CD4-positive, alpha-beta T cell treated with Interferon gamma for 1 hour (primary cell): Measurements from ENCODE around the gene THSD4.

Source experiments
- DNase-seq: peaks from one replicate; pipeline ENCODE4 v3.0.0-alpha.2; 2020

THSD4 gene

DNA sequence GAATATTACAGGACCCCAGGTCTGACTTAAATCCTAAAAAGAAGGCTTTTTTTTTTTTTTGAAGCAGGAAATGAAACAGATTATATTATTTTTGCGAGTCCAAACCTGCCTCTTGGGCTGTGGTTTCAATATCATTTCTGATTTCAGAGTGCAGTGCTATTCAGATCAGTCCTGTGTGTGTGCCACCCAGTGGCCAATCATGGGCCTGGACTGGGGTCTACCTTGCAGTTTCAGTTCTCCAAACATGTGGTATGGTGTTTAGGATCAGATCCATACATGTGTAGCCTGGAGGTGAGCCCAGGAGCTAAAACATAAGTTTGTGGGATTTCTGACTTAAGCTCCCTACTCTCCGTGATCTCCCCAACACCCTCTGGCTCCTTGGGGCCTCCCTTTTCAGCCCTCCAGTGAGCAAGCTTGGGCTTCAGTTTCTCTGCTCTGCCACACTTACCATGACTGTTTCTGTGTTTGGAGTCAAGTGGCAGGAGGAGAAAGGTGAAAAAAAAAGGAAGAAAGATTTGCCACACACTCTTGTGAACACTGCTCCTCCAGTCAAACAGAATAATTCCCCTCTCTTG lies 12.1 kb upstream of the THSD4 start:
- no peak for DNase-seq

DNA sequence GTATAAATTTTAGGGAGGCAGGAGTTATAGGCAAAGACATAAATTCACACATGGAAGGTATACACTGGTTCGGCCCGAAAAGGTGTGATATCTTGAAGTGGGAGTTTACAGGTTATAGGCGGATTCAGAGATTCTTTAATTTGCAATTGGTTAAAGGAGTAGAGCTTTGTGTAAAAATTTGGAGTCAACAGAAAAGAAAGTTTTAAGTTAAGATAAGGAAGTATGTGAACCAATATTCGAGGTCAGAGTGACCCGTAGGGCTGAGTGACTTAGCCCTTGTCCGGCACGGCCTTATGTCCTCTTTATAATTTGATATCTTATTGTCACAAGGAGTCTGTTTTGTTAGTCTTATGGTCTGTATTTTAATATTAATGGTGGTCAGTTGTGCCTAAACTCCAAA lies 10.6 kb upstream of the THSD4 start:
- DNase-seq = no peak

DNA sequence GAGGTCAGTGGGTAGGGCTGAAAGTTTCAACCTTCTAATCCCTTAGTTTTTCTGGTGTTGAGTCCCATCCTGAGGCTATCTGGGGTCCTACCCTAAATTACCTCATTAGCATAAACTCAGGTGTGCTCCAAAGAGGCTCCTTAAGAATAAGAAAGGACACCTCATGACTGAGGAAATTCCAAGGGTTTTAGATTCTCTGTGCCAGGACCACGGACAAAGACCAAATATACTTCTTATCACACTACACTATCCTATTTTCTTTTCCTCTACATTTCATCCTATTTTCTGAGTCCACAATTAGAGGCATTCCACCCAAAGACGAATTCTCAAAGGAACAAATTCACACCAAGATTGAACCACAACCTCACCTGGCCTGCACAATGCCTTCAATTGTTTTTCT lies 9.8 kb upstream of the THSD4 start:
- DNase-seq = no peak

DNA sequence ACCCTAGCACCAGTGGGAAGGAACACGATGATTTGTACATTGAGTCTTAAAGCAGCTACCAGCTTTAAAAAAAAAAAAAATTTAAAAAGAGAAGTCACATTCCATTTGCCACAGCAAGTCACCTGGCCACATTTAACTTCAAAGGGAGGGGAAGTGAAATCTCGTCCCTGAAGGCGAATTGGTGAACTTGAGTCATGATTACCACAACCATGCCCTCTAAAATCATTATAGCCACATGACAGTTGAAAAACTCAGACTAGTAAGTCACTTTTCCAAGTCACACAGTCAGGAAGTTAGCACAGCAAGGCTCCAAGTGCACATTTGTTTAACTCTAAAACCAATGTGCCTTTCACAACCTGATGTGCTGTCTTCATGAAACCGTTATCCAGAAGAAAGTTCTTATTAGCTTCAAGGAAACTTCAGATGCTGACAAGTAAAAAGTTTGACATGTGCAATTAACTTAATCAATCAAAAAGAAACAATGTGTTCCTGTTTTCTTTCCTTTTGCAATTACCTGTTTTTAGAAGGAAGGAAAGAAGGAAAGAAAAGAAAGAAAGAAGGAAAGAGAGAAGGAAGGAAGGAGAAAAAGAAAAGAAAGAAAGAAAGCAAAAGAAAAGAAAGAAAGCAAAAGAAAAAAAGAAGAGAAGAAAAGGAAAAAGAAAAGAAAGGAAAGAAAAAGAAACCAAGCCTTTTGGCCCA lies 8.3 kb upstream of the THSD4 start:
- DNase-seq = no peak

DNA sequence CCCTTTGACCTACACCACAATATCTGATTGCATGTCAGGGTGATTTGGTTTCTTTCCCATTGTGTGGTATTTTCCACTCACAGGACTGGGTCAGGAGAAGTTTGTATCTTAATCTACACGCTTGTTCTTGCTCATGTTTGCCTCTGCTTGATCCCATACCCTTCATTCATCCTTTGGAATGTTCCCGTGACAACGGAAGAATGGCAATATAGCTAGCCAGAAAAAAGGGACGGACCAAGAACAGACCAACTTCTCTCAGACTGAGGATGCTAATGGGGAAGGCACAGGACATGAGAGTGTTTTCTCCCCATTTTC lies 7.8 kb upstream of the THSD4 start:
- DNase-seq = no peak

DNA sequence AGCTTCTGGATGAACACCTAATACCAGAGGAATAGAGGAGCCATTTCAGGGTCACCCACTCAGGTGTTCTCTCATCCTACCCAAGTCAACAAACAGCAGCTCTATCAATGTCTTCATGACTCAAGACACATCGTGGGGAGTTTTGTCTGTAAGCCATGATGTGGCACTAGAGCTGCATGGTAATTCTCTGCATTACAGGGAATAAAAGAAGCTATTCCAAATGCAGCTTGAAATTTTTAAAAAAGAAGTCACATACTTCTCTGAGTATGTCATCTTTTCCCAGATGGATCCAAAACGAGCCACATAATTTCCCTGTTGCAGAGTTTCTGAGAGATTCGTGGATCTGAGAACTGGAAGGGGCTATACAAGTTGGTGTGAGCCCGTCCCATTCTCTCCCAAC lies 6.1 kb upstream of the THSD4 start:
- DNase-seq = no peak

DNA sequence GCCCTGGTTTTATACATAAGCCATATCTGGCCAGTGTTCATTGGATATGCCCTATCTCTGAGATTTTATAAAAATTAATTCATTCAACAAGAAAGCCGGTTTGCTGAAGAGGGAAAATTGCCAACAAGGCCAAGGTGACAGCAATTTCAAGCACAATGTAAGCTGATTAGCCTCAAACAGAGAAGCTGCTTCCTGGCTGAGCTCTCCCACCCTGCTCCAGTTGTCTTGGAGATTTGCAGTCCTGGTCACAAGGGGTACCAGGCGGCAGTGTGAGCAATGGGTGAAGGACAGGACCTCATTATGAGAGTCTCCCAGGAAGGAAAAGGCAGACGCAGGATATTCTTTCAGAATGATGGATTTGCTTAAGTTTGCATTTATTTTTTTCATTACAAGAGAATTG lies 5.4 kb upstream of the THSD4 start:
- no peak for DNase-seq

DNA sequence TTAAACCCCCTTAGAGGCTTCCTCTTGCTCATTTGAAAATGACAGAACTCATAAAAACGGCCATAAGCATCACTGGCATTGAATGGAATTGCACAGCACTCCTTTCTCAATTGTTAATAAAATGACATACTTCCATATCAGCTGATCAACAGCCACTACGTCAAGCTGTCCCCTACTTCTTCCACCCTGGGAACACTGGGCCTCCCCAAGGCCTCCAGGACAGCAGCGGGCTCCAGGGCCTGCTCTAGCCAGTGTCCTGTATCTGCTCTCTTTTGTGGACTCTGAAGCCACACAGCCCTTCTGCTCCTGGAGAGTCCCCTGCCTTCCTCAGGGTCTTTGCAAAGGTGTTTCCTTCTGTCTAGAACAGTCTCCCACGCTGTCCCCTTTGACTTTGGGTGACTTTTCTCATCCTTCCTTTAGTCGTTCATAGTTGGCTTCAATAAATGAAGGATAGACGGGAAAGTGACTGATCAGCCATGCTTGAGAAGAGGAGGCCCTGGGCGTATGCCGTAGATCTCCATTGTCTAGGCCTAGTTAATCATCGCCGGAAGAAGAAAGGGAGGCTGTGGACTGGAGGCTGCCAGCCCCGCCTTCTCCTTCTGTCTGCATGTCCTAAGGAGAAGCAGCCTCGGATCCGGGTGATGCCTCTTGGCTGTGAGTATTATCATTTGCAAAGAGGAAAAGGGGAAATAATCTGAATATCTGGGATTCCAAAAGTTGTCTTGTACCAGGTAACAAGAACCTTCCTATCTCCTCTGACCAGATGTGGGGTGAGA lies 4.7 kb upstream of the THSD4 start:
- no peak for DNase-seq

DNA sequence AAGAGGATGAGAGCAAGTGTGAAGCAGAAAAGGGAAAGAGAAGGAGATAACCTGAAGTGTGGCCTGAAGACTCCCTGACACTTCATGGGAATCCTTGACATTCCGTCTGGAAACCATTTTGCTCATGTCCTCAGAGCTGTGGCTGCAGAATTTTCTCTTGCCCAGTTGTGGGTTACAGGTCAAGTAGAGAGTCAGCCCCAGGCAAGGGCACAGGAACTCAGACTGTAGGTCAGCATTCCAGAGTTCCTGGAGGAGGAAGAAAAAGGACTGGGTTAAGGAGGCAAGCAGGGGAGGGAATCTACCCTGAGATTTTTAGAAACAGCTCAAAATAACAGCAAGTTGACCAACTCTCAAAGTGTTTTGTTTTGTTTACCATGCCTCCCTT lies 4.1 kb upstream of the THSD4 start:
- no peak for DNase-seq

DNA sequence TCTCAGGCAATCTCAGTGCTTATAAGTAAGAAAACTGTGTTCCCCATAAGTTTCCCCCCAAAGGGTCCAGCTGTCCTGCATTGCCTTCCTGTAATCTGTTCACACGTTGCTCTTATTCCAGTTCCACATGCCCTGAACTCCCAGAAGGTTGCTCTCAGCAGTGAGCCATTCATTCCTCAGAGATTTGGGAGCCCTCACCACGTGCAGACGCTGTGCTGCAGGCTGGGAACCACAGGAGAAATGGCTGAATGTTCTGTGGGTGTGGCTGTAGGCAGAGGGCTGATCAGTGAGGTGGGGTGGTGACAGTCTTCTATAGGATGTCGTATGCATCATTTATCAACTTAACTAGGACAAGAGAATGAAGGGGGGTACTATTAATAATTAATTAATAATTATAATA lies 3.3 kb upstream of the THSD4 start:
- no peak for DNase-seq

DNA sequence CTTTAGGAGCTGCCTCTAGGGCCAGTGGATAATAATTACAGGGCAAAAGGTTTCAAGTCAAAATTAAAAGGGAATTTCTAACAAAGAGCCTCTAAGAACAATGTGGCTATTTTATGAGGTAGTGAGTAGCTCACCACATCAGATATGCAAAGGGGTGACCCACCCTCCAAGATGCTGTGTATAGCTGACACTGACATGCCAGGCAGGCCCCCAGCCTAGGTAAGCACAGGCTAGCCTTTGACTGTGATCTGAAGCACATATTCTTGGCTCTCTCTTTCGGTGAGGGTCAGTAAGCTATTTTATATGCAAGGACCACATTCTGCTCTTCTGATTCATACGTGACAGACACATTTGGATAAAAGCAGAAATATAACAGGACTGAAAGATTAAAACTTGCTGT lies 2.8 kb upstream of the THSD4 start:
- no peak for DNase-seq

DNA sequence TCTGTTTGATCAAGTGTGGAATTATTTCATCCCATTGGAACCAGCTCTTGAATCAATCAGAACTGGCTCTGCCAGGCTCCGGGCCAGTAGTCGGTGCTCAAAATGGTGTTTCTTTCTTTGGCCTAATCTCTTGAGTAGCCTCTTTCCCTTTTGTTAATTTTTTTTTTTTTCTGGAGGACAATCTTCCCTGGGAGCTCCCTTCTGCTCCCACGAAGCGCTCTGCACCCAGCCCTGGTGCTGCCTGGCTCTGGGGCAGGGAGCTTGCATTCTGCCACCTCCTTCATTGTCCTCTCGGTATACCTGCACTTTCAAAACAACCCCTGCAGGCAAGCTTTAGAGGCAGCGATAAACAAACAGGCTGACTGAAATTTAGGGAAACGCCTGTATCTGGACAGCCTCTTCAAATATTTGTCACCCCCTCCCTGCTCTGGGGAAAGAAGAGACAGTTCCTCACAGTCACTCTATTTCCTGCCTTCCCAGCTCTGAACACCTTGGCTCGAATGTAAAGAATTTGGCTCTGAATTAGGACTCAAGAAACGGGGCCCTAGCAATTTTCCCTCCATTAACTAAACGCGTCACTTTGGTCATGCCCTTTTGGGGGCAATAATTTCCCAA lies 1.1 kb upstream of the THSD4 start:
- DNase-seq = no peak

DNA sequence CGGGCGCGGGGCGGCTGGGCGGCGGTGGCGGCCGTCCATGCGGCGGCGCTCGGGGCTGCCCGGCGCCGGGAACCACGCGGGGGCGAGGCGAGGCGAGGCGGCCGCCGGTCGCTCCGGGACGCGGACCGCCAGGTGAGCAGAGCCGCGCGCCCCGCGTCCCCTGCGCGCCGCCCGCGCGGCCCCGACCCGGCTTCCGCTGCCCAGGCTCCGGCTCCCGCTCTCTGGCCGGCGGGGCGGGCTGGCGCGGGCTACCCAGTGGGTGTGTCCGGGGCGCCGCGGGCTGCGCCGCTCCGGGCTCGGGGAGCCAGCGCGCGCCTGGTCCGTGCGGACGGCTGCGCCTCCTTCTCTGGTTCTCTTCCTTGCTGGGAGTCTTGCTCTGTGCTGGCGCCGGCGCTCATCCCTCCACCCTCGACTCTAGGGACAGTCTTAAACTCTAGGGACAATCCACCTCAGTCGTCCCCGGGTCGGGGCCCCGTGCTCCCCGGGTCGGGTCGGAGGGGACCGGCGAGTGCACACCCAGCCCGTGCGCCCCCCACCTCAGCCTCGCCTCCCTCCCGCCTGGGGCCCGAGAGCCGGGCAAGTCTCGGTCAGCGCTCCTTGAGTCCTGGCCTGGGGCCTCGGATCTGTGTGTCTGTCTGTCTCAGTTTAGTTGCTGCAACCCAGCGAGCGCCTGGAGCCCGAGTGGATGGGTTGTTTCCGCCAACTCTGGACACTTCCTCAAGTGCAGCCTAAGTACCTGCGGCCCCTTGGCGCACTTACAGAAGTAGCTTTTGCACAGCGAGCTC lies 488 bp downstream of the THSD4 start:
- DNase-seq = no peak

DNA sequence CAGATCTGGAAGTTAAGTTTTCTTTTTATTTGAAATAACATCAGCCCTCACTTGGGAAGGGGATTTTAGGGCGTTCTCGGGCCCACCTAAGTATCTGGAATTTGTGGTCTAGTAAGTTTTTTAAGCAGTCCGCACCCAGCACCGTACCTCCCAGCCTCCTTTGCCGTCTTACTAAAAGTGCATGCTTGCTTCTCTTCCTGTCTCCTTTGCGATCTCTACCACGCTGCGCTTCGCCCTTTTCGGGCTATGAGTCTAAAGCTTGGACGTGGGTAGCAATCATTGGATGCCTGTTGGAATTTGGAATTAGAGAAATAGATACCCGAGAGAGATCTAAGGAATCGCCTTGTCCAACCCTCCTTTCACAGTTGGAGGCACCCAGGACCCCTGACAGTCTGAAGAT lies 1.1 kb downstream of the THSD4 start:
- no peak for DNase-seq

DNA sequence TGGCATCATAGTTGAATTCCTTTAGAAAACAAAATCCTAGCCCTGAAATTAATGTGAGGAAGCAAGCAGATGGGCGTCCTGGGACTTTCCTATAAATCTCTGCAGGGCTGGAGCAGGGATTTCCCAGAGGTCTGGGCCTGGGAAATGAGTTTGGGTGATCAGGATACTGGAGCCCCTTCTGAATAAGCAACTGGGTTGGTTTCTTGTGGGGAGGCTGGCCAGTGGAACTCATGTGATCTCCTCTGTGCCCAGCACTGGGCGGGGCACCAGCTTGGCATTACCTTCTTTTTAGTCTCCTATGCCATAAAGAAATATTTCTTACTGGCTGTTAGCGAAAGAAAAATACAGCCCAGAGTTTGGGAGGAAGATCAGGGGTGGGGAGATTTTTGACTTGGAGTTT lies 1.7 kb downstream of the THSD4 start:
- DNase-seq = no peak

DNA sequence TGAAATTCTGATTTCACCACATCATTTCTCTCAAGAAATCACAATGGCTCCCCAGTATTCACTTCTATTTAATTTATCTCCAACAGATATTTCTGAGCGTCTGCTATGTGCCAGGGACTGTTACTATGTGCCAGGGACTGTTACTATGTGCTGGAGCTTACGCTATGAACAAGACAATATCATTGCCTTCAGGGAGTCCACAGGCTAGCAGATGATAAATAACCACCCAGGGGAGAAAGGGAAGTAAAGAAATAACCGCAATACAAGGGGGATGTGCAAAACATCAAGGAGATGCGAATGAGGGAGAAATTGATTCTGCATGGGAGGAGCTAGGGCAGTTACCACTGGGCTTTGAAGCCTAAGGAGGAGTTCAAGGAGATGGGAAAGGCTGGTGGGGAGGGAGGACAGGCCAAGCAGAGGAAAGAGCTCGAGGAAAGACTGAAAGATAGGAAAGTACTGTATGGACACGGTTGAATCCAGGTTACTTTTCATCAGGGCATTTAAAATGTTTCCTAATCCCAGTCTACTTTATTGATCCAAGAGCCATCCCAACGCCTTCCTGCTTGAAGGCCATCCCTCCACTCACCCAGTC lies 2.5 kb downstream of the THSD4 start:
- no peak for DNase-seq

DNA sequence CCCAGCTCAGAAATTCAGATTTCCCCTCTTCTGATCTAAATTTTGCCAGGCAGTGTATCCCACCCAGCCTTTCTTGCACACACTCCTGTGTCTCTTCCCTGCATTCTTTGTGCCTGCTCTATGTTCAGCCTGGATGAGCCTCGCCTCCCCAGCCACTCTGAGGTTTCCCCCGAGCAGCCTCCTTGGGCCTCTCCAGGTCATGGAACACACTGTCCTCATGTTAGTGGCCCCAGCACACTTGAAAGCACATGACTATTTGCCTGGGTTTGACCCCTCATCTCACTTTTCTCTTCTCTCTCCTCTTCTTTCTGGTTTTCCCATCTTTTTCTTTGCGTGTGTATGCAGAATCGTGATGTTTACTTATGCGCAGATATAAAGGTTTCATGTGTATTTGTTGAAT lies 3.1 kb downstream of the THSD4 start:
- DNase-seq = no peak

DNA sequence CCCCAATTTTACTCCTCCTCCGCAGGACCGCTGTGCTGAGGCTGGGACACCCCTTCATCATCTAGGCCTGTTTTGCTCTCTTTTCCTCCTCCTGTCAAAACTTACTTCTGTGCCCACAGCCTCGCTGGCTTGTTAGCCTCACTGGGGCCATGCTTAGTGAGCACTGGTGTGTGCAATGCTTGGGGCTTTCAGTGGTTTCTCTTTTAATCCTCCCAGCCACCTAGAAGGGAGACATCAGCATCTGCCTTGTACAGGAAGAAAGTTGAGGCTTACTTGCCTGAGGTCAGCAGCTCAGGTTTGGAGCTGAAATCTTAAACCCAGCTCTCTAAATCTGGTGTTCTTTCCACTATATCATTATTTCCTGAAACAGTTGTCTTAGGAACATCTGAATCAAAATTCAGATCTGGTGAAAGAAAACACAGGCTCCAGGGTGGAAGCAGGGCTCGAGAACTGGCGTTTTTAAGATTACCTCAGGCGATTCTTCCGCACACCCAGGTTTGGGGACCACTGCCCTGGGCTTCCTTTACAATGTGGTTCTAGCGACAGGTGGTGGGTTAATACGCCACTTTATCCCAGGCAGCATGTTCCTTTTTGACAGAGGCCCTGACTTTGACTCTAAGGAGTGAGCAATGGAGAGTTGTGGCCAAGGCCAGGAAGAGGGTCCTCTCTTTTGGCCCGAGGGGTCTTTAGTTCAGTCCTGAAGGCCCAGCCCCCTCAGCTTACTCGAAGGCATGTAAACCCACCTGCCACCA lies 3.8 kb downstream of the THSD4 start:
- no peak for DNase-seq

DNA sequence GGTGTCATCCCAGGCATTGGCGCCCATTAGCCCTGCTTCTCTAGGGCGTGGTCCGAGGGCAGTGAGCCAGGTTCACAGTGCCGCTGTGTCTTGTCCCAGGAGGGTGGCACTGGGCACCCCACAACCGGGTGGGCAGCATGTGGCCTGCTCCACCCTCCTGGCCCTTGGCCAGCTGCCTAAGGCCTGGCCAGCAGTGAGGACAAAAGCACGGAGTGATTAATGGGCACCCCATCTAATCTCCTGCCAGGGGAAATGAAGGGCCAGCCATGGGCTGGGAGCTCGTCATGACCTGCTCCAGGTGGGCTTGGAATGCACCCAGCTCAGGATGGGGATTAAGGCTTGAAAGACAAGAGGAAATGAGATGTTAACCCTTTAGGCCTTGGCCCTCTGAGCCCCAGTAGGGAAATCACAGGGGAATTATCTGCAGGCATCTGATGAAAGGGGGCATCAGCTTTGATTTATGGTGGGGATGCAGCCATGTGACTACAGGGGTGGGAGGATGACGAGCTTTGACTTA lies 5.2 kb downstream of the THSD4 start:
- DNase-seq = no peak

DNA sequence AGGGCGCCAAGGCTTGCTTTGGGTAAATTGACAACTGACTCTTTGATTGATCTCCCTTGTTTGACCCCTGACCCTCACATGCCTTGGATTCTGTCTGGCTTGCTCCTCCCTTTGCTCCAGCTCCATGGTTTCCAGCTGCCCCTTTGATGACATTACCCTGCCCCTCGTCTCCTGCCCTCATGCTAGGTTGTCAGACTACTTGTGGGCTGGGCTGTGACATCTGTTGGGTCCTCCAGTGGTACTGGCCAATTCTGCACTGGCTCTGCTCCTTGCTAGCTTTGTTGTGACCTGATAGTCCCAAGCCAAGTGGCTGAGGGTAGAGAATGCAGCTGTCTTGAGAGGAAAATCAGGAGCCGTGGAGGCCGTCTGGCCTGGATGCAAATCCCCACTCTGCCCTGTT lies 6.2 kb downstream of the THSD4 start:
- no peak for DNase-seq

DNA sequence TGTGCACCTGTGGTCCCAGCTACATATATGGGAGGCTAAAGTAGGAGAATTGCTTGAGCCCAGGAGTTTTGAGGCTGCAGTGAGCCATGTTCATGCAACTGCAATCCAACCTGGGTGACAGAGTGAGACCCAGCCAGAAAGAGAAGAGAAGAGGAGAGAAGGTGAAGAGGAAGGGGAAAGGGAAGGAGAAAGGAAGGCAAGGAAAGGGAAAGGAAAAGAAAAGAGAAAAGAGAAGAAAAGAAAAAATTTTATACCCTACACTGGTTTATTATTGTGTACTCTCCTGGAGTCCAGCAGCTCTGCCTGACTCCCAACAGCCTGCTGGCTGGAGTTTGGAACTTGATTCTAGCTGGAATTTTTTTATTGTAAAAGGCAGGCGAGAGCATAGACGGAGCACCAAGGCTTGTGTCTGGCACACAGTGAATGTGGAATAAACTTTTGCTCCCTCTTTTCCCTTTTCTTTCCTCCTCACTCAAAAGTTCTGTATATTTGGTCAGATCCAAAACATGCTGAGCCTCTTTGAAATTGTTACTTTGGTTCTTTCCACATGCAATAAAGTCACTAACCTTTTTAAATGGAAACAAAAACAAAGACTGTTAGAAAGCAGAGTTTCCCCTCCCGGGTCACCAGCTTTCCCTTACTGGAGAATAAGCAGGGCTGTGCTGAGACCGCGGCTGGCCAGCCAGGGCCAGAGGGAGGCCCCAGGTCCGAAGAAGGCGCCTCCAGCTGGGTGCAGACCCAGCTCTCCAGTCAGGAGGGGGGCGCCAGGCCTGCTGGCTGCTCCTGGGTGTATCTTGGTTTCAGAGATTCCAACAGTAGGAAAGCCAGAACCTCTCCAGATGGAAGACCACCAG lies 9.9 kb downstream of the THSD4 start:
- no peak for DNase-seq
